ENCODE data around the gene ZSWIM6.

DNA sequence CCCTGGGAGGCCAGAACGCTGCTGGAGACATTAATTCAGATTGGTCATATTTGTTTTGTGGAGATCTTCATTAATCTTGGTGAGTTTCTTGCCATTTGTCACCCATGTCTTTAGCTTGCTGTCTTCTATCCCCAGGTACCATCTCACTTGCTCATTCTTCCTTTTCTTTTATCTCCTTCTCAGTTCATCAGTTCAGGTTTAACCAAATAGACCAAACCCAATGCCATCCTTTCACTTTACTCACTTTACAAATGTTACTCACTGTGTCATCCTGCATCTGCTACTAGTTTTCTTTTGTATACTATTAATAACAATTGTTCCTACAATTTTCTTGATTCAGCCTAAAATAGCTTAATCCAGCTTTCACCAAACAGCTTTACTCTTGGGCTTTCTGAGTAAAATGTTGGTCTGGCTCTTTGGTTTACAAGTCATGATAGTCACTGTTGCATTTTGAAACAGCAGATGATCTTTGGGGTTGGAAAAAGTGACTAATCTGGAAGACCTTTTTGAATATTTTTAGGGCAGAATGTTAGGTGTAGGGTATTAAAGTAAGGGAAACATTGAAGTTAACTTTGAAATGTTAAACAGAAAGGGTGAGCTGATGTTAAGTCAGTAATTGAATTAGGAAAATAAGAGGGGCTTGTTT is 246.9 kb downstream of the ZSWIM6 start:
- TF ChIP-seq, protein P1, sequence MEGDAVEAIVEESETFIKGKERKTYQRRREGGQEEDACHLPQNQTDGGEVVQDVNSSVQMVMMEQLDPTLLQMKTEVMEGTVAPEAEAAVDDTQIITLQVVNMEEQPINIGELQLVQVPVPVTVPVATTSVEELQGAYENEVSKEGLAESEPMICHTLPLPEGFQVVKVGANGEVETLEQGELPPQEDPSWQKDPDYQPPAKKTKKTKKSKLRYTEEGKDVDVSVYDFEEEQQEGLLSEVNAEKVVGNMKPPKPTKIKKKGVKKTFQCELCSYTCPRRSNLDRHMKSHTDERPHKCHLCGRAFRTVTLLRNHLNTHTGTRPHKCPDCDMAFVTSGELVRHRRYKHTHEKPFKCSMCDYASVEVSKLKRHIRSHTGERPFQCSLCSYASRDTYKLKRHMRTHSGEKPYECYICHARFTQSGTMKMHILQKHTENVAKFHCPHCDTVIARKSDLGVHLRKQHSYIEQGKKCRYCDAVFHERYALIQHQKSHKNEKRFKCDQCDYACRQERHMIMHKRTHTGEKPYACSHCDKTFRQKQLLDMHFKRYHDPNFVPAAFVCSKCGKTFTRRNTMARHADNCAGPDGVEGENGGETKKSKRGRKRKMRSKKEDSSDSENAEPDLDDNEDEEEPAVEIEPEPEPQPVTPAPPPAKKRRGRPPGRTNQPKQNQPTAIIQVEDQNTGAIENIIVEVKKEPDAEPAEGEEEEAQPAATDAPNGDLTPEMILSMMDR (conservative IDR thresholded peaks at IDR 0.05; ENCODE audit: low read depth, low read length), result no peak
- TF ChIP-seq EZH2phosphoT487 (IDR thresholded peaks at IDR 0.05; ENCODE audit: borderline replicate concordance, low read length), result no peak

Measured in PC-3 (cell line).